NCI-H774 (cell line): ENCODE results near the gene DPEP2.
"Not testable (repeated sequence)": the region's sequence is repeated elsewhere in the genome, so short reads cannot be mapped to it uniquely, and the experiment has no call there.

Source experiments
- DNase-seq: peaks from one replicate; lab custom pipeline; 2025; lab: John Stamatoyannopoulos, UW

DPEP2 gene

DNA sequence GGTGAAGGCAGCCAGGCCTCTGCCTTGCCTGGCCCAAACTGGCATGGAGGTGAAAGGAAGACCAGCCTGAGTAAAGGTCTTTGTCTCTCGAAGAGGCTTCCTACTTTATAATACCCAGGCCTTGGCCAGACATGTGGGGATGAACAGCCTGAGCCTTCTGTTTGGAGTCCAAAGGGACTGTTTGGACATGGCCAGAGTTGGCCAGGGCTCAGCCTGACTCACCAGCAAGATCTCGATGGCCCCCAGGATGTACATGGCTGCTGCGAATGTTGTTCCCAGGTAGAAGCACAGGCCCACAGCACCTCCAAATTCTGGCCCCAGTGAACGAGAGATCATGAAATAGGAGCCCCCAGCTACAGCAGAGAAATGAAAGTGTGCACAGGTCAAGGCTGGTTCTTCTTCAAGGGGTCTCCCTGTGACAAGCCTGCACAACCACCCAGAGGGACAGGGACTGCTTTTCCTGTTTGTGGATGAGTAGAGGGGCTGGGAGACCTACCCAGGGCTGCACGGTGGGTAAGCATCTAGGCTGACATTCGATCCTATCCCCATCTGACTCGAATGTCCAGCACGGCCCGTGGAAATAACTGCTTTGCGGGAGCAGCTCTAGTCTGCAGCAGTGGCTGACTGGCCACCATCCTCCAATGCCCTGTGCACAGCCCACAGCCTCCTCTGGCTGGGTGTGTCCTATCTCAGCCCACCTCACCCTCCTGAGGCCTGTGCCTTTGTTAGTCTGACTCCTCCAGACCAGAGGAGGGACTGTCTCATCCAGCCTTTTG, 44.7 kb downstream of the DPEP2 start:
- no peak for DNase-seq

DNA sequence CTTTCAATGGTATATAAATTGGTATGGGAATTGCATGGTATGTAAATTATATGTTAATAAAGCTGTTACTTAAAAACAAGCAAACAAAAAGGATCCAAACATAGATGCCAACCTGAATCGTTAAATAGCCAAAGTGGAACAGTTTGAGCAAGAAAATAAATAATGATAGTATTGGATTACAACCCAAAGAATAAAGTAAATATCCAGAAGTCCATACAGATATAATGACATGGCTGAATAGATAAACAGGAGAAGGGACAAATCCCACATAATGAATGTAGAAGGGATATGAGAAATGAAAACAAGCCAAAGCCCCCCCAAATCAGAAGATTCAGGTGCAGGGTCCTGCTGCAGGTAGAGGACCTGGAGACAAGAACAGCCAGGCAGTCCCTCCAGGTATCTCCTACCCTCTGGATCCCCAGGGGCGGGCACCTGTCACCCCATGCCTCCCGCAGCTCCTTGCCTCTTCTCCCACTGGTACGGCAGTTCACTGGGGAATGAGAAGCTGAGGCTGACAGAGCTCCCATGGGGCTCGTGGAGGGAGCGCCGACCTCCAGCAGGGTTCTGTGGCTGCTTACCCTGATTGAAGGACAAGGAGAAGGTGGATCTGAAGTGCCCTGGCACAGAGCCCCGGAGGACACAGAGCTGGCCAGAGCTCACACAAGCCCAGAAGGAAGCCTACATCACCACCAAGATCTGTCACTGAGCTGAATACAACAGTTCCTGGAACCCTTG, 45.5 kb downstream of the DPEP2 start:
- no peak for DNase-seq

DNA sequence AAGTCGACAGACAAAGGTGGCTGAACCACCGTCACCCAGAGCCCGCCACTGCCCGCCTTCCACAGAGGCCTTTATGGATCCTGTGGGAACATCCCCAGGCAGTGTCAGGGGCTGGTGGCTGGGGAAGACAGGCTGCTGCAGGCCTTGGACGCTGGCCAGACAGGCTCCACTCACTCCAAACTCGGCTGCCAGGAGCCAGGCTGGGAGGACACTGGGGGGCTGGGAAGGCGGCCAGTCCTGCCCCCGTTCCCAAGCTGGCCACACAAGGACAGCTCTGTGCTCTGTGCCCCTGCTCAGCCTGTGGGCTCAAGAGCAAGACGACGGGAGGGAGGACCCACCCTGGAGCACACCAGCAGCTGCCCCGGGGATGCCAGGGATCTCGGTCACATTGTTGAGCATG, 47.8 kb downstream of the DPEP2 start:
- no peak for DNase-seq

DNA sequence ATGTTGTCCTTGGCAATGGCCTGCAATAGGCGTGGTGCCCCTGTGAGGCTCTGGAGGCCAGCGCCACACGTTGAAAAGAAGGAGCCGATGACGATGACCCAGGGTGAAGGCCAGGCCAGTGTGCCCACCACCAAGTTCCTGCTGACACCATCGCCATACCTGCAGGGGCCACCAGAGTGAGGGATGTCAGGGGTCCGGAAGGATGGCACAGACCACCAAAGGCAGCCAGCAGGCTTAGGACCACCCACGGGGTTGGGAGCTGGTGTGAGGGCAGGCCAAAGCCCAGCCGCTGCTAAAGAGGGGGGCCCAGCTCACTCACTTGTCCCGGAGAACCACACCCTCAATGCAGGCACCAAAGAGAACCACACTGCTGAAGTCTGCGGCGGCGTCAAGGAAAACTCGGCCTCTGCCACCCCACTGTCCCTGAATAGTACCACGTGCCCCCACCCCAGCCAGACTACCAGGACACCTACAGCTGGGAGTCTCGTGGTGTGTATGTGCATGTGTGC, 48.9 kb downstream of the DPEP2 start:
- no peak for DNase-seq

DNA sequence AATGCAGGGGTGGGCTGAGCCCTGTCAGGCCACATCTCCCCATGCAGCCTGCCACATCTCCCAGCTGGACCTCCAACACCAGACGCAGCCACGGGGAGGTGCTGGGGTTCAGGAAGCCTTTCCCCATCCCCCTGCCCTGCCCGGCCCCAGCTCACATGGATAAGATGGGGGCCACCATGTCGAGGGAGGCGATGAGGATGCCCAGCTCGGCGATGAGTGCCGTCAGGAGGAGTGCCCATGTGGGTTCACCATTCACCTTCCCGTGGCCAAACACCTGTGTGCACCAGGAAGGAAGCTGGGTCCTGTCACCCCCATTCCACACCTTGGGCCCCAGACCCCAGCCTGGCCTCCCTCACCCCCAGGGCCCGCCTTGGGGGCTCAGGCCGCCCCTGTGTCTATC, 49.6 kb downstream of the DPEP2 start:
- DNase-seq = no peak

DNA sequence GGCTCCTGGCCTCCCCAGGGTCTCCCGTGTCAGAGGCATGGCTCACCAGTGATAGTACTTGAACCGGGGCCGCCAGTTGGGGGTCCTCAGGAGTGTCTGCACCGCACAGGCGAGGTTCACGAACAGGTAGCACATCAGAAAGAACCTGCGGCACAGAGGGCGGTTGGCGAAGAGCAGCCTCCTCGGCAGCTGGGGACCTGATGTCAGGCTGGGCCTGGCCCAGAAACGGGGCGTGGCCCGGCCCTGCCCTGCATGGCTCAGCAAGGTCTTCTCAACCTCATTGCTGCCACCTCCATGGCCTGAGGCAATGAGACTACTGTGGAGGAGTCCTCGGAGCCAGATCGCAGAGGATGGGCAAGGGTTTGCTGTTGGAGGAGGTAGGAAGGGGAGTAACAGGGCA, 51.3 kb downstream of the DPEP2 start:
- no peak for DNase-seq

DNA sequence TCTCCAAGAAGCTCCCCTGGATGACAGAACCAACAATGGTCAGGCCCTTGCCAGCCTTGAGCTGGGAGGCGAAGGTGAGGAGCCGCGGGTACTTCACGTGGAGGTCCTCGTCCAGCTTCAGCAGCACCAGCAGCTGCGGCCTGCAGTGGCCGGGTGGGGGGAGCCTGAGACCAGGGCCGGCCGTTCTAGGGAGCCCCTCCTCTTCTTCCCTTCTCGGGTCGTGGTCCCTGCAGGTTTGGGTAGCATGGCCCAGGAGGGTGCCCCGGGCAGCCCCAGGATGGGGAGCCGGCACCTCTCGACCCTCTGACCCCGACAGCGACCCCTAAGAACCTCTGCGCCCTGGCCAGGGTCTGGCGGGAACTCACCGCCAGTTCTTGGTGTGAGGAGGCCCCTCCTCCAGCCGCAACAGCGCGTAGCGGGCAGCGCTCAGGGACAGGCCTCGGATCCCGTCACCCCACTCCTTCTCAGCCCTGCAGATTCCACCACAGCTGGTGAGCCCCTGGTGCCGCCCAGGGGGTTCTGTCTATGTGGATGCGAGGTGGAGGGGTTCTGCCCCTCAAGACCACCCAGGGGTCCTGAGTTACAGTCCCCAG, 52.2 kb downstream of the DPEP2 start:
- DNase-seq = no peak

DNA sequence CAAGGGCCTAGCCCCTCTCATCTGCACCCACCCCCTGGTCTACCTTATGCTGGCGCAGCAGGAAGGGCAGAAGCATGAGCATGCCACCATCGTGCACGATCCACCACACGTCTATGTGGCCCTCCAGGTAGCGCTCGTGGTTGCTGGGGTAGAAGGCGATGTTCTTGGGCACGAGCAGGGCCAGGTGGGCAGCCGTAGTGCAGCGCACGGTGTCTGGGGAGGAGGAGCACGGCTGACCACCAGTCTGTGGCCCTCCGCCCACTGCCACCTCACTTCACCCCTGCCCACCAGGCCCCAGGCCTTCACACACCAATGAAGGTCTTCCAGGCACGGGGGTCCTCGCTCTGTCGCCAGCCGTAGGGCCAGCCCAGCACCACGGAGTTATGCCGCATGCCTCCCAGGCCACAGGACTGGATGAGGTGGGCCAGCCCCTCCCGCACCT, 53.1 kb downstream of the DPEP2 start:
- DNase-seq = no peak

DNA sequence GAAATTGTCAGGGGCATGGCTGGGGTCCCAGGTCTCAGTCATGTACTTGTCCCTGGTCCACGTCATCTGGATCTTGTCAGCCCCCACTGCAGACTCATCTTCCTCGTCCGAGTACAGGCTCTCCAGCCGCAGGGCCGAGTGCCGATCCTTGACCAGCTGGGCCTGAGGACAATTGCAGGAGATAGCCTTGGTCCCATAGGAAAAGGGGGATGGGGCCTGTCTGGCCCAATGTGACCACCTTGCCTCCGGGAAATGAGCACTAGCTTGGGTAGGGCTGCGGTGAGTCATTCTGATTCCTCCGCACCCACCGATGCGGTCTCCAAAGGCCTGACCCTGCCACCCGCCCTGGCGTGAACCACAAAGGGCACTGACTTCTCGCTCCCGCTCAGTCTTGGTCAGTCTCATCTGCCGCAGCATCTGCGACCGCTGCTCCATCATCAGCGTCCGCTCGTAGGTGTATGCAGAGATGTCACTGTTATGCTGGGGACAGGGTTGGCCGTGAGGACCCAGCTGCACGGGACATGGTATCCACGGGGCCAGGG, 53.8 kb downstream of the DPEP2 start:
- DNase-seq = no peak

DNA sequence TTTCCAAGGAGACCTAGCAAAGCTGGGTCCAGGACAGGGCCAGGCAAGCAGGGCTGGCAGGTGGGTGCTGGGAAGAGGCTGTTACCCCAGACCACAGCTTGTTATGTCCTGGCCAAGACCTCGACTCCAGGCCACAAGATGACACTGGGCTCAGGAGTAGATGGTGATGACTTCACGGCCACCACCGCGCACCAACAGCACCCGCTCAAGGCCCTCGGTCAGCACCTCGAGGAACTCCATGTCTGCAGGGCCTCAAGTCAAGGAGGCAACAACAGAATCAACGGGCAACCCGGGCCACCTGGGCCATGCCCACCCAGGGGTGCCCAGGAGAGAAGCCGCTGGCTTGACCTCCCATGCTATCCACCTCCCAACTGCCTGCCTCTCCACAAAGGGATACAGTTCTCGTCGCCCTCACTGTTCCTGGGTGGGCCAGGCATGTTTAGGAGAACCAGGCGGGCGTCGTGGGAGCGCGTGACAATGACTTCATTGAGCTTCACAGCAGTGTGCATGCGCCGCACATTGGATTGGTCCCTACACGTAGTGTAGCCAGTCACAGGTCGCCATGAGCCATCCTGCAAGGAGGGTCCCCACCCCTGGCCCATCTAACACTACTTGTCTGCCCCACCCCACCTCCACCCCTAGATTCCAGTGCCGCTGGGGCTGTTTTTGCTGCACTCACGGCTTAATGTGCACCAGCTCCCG, 54.4 kb downstream of the DPEP2 start:
- no peak for DNase-seq

DNA sequence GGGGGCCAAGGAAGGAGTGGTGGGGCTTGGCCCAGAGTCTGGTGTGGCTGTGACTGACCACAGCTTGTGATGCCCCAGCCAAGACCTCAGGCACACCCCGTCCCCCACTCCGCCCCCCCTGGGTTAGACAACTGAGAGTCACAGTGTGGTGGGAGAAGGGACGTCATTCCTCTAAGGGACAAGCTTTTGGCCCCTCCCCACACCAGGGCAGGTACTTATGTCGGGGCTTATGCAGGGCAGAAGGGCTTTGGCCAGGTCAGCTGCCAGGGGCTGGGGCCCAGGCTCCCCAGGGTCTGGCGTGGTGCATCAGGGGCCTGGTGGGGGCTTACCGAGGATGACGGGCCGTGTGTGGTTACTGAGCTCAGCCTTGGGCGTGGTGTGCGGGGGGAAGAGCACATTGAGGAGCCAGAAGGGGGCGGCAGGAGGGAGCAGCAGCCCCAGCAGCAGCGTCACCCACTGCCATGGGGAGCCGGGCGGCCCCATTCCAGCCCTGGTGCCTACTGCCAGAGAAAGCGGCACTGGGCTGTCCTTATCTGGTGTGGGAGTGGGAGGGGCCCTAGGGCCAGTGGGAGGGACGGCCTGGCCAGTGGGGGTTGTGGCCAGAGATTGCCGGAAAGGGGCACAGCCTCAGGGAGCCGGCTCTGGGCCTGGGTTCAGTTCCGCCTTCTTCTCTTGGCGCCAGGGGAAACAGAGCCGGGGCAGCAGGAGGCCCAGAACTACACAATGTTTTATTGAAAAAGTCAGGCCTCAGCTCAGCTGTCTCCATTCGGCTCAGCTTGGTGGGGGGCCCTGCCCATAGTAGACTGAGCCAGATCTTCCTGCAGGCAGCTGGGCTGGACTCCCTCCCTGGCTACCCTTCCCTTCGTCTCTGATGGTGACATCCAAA, 55.4 kb downstream of the DPEP2 start, which contains the start of gene LCAT:
LCAT (minus strand) TSS at position 502 of the 886 bp plus-strand sequence; CDS start at position 483, 19 bp downstream.
- no peak for DNase-seq

DNA sequence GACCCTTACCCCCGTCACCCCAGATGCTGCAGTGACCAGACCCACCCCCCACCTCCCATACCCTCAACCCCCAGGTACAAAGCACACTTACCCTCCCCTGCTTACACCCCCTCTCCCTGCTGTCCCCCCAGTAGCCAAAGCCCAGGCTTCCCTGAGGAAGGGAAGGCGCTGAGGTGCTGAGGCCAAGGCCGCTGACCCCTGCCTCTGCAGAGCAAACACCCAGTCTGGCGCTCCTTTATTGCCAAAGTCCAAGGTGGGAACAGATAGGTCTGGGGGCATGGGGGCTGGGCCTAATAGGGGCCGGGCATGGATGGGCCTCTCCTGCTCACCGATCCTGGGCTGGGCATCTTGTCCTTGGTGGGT, 56.0 kb downstream of the DPEP2 start:
- no peak for DNase-seq

DNA sequence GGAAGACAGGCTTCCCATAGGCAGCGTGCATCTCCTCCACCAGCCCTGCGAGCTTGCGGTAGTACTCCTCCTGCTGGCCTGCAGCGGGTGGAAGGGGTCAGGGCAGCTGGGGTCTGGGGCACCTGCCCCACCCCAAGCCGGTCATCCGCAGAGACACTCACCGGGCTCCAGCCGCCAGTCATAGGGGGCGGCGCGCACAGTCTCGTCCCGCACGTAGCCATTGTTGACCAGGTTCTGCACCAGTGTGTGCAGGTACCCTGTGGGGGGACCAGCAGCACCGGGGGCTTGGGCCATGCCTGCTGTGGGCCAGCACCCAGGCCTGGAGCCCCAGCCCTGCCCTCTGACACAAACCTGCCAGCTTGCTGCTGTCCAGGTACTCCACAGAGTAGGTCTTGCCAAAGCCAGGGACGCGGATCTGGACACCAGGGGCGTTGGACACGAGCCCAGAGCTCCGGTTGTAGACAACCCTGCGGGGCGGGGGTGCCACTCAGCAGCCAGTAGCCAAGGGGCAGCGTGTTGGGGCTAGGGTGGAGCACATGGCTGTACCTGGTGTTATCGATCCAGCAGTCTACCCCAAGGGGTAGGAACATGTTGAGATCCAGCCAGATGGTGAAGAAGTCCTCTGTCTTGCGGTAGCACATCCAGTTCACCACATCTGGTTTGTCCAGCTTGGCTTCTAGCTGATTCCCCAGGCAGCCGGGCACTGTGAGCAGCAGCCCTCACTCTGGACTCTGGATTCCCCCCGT, 56.6 kb downstream of the DPEP2 start:
- no peak for DNase-seq

DNA sequence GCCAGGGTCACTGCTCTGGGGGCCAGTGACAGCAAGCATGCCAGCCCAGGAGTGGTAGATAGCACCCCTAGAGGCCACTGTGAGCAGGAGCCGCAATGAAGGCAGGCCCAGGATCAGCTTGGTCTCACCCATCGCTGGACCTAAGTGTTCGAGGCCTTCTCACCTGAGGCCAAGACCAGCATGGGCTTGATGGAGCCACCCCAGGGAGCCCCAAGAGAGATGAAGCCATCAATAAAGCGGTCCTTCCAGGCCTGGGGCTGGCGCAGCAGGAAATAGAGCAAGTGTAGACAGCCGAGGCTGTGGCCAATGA, 57.1 kb downstream of the DPEP2 start:
- DNase-seq = no peak

DNA sequence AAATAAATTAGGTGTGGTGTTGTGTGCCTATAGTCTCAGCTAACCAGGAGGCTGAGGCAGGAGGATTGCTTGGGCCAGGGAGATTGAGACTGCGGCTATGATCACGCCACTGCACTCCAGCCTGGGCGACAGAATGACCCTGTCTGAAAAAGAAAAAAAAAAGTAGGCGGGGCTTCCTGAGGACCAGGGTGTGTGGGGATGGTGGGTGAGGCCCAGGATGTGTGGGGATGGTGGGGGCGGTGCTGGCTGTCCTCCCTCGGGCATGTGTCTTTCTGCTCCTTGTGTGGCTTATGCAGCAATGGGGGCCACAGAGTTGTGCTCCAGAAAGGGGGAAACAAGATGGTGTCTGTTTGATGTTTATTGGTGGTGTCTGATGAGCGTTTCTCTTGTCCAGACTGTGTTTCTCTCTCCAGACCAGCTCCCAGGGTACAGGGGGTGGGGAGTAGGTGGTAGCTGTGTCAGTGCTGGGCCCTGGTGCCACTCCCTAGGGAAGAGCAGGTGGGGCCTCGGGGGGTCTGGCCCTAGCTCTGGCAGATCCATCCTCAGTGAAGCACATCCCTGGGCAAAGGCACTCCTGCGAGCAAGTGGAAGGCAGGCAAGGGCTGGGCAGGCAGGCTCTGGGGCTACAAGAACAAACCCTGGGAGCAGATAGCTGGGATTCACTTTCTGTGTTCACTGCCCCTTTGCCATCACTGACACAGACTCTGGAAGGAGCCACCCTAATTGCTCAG, 57.6 kb downstream of the DPEP2 start:
- no peak for DNase-seq

DNA sequence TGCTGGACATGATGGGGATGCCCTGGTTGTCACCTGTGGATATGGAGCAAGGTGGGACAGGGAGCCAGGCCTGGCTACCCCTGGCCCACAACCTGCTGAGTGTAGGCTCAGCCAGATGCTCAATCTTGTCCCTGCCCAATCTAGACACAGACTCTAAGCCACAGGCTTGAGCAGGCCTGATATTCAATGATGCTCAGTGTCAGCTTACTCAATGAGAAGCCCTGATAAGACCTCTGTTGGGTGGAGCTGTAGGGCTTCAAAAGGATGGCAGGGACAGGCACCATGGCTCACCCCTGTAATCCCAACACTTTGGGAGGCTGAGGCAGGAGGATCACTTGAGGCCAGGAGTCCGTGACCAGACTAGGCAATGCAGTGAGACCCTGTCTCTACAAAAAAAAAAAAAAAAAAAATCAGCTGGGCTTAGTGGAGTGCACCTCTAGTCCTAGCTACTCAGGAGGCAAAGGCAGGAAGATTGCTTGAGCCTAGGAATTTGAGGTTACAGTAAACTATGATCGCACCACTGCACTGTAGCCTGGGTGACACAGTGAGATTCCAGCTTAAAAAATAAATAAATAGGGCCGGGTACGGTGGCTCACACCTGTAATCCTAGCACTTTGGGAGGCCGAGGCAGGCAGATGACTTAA, 58.7 kb downstream of the DPEP2 start:
- DNase-seq = no peak

DNA sequence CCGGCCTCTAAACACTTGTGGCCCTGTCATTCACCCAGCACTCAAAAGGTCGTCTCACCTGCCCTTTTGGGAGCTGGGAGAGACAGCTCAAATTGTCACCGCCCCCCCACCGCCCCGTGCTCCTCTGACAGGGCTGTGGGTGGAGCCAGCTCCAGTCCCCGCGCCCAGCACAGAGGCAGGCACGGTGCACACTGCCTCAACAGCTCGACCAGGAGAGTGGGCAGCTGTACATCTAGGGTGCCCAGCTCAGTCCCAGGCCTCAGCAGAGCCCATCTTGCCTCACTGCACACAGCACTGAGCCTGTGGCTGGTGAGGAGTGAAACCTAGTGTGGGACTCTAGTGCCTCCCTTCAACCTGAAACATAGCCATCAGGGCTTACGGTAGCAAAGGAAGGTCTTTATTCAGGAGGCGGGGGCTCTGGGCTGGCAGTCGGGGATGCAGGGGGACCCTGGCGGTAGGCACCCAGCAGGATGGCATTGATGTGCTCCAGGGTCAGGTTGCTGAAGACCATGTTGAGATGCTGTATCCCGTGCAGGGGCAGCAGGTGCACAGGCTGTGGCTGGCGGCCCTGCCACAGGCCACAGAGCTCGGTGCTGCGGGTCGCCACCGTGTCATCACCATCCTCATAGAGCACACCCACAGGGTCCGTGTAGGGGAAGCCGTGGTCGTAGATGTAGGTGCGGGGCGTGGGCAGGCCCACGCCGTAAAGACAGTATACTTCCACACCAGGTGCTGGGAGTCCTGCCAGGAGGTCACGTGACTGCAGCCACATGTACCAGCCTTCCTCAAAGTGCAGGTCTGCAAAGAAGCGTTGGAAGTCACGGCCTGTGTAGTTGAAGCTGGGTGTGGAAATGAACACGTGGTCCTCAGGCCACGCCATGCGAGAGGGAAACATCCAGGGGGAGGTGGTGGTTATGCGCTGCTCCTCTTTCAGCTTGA, 59.5 kb downstream of the DPEP2 start:
- no peak for DNase-seq

DNA sequence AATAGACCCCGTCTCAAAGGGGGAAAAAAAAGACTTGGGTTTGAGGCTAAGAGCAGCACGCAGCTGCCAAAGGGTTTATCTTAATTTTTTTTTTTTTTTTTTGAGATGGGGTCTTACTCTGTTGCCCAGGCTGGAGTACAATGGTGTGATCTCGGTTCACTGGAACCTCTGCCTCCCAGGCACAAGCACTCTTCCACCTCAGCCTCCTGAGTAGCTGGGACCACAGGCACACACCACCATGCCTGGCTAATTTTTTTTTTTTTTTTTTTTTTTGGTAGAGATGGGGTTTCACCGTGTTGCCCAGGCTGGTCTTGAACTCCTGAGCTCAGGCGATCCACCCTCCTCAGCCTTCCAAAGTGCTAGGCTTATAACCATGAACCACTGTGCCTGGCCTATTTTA, 61.6 kb downstream of the DPEP2 start:
- not testable (repeated sequence) for DNase-seq
